CD4-positive, CD25-positive, alpha-beta regulatory T cell (primary cell): ENCODE measurements around the gene TNNI3. TPM values are rescaled to one million over a fixed set of nuclear protein-coding genes. Genes with fewer than 3 reads are reported as not detected.

Source experiments
- ATAC-seq, 2 donors: fragments of 150-1000 bp; cut with Tn5 transposase; one replicate each; pipeline ENCODE4 v1.10.0; 2021; ENCODE audit warnings: low read depth in 2 of 2, moderate number of reproducible peaks in 2 of 2, moderate library complexity in 1 of 2
- DNase-seq, 3 donors: peaks; one replicate each; pipeline versions ENCODE4 v3.0.0 to v3.0.0-alpha.2; 2012 to 2022; ENCODE audit warnings: mixed read lengths in 1 of 3
- H3K27ac ChIP-seq: one replicate; pipeline ENCODE4 v1.7.0; 2013; ENCODE audit warnings: mild to moderate bottlenecking, low read length; ENCODE audit not compliant: insufficient read depth, poor library complexity, severe bottlenecking
- H3K27me3 ChIP-seq: one replicate; pipeline ENCODE4 v1.7.0; 2013; ENCODE audit warnings: low read length; ENCODE audit not compliant: control insufficient read depth, insufficient read depth
- H3K36me3 ChIP-seq: one replicate; pipeline ENCODE4 v1.7.0; 2013; ENCODE audit warnings: mild to moderate bottlenecking, low read length, moderate library complexity; ENCODE audit not compliant: control insufficient read depth, insufficient read depth
- H3K4me1 ChIP-seq: 2 replicates; pipeline ENCODE4 v1.7.0; 2013; ENCODE audit warnings: mild to moderate bottlenecking, low read length; ENCODE audit not compliant: insufficient read depth, control insufficient read depth, poor library complexity, severe bottlenecking
- H3K4me3 ChIP-seq: one replicate; pipeline ENCODE4 v1.7.0; 2013; ENCODE audit warnings: low read depth, mild to moderate bottlenecking, low read length, moderate library complexity
- H3K9me3 ChIP-seq, 2 experiments: 1 replicate in 1 of 2; 2 replicates in 1 of 2; pipeline ENCODE4 v1.7.0; 2013; ENCODE audit warnings: low read length in 2 of 2, mild to moderate bottlenecking in 1 of 2, moderate library complexity in 1 of 2; ENCODE audit not compliant: control insufficient read depth in 2 of 2
- H3K27ac Mint-ChIP-seq, 3 donors: one replicate each; pipeline ENCODE4 v1.8.0; 2020 to 2022; ENCODE audit warnings: mild to moderate bottlenecking in 3 of 3, mixed read lengths in 3 of 3, moderate library complexity in 2 of 3
- H3K27me3 Mint-ChIP-seq: one replicate; pipeline ENCODE4 v1.8.0; 2022; ENCODE audit warnings: mild to moderate bottlenecking, mixed read lengths
- H3K36me3 Mint-ChIP-seq: one replicate; pipeline ENCODE4 v1.8.0; 2020; ENCODE audit warnings: mixed read lengths
- H3K4me1 Mint-ChIP-seq, 4 donors: one replicate each; pipeline ENCODE4 v1.8.0; 2020 to 2022; ENCODE audit warnings: mixed read lengths in 4 of 4, mild to moderate bottlenecking in 1 of 4
- H3K4me3 Mint-ChIP-seq, 4 donors: one replicate each; pipeline ENCODE4 v1.8.0; 2020 to 2022; ENCODE audit warnings: mild to moderate bottlenecking in 4 of 4, mixed read lengths in 4 of 4, moderate library complexity in 3 of 4
- H3K9me3 Mint-ChIP-seq, 7 donors: one replicate each; pipeline ENCODE4 v1.8.0; 2020 to 2022; ENCODE audit warnings: mixed read lengths in 7 of 7, mild to moderate bottlenecking in 3 of 7, moderate library complexity in 2 of 7
- polyA plus RNA-seq, 4 donors: library from polyadenylated mRNA; unstranded; fragments of 300-500 nt; fragmentation: Illumina TruSeq; gene quantifications; one replicate each; pipeline ENCODE4 v1.2.3, GENCODE V29; 2021
- total RNA-seq: library from RNA; stranded (reverse); gene quantifications from one replicate; pipeline ENCODE4 v1.2.3, GENCODE V29; 2022

The TNNI3 gene
- total and polyA plus RNA-seq, 5 donors from 2014 or later, result not detected

DNA sequence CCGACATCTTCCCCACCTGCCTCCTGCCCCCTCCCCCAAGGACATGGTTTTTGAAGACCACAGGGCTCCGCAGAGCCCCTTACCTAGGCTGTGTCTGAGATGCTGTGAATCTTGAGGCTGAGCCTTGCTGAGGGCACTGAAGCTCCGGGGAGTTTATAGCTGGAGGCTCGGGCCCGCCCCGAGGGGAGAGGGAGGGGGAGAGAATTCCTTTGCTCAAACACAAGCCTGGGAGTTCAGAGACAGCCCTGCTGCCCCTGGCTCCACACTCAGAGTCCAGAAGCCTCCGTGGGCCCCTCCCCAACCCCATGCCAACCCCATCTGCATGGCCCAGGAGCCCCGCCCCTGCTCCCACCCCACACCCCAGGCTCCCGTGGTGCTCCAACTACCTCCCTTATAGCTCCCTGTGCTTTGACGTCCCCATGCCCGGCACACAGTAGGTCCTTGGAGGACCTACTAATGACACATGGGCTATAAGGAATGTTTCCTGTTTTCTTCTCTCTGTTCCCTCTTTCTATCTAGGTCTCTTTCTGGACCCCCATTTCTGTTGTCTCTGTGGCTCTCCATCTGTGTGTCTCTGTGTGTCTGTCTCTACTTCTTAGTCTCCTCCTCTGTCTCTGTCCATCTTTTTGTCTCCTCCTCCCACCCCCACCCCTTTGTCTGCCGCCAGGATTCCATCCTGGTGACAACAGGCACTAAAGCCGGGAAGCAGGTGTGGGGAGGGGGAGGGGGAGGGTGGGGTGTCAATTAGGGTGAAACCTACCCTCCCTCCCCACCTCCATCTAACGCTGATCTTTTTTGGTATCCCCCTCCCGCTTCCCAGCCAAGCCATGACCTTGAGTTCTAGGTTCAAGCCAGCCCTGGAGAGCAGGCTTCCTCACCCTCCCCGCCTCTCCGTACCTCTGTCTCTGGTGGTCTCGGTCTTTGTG, 8.2 kb downstream of the TNNI3 start, which contains the start of gene TNNT1:
Gene TNNT1, minus strand, starts transcription at position 129 of the 926 bp plus-strand sequence. CDS start 2,049 bp downstream, outside the sequence.
- Mint-ChIP-seq H3K4me1 (peaks cover 0 to 34% (median 13%) of the 10 kb centered on the region in 4 donors), H3K9me3 (peaks cover 0 to 16% (median 1%) of the 10 kb centered on the region in 7 donors), H3K27me3 (peaks cover 43% of the 10 kb centered on the region), H3K27ac (peak within 1 kb of the TSS in 1 of 3 donors; percentile 89), H3K4me3 (no peak within 1 kb of the TSS), H3K36me3 (no peaks in the 10 kb centered on the region)
- Histone ChIP-seq H3K4me3 (no peak within 1 kb of the TSS), H3K36me3 (no peaks in the 10 kb centered on the region), H3K9me3 (peaks cover 2 to 8% of the 10 kb centered on the region in 2 experiments), H3K27ac (no peak within 1 kb of the TSS), H3K27me3 (peaks cover 5% of the 10 kb centered on the region), H3K4me1 (peaks cover 10% of the 10 kb centered on the region)
- ATAC-seq, result no peak
- no peak for DNase-seq

DNA sequence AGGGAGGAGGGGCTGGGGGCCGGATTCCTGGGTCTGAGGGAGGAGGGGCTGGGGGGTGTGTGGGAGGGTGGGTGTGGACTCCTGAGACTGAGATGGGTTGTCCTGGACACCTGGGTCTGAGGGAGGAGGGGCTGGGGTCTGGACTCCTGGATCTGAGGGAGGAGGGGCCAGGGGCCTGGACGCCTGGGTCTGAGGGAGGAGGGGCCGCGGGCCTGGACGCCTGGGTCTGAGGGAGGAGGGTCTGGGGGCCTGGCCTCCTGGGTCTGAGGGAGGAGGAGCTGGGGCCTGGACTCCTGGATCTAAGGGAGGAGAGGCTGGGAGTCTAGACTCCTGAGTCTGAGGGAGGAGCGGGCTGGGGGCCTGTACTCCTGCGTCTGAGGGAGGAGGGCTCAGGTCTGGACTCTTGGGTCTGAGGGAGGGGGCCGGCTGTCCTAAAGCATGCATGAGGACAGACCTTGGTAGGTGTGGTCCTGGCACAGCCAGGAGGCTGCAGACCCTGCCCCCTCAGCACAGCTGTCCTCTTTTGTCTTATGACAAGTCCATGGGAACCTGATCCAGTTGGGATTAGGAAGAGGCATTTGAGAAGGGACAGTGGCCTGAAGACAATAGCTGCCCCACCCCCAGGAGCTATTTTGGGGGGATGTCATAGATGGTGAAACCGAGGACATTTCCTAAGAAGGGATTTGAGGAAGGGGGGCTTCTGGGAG, 9.8 kb downstream of the TNNI3 start:
- no peak overlapping the region for H3K4me3 Mint-ChIP-seq
- H3K27me3 Mint-ChIP-seq, result peaks cover 54% of the 10 kb centered on the region
- no peak overlapping the region for H3K27ac Mint-ChIP-seq
- Histone ChIP-seq H3K27me3 (peaks cover 10% of the 10 kb centered on the region), H3K9me3 (peaks cover 2 to 8% of the 10 kb centered on the region in 2 experiments), H3K4me1 (peaks cover 5% of the 10 kb centered on the region), H3K4me3 (no peak overlapping the region), H3K27ac (no peak overlapping the region), H3K36me3 (no peaks in the 10 kb centered on the region)
- ATAC-seq (no peak), DNase-seq (no peak)
- peaks cover 0 to 11% (median 1%) of the 10 kb centered on the region in 7 donors for H3K9me3 Mint-ChIP-seq
- H3K36me3 Mint-ChIP-seq, result no peaks in the 10 kb centered on the region
- H3K4me1 Mint-ChIP-seq, result peaks cover 0 to 20% (median 6%) of the 10 kb centered on the region in 4 donors

DNA sequence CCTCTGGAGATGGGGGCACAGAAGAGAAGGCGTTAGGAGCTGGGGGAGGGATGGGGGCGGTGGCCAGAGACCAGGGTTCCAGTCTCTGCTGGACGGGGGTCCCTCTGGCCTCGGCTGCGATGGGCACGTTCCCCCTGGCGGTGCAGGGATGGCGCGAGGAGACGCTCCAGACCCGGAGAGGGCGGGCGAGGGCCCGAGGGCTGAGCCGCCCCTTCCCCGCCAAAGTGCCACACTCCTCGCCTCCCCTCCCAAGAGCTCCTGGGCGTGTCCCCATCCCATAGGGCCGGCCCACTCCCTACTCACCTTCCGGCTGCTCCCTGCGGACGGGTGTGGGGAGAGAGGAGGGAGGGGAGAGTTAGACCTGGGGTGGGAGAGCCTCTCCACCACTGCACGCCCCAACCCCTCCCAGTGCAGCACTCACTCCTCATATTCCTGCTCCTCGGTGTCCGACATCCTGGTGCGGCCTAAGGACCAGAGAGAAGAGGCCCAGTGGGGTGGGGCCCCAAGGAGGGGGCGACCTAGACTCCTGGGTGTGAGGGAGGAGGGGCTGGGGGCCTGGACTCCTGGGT, 10.7 kb downstream of the TNNI3 start:
- no peaks in the 10 kb centered on the region for H3K36me3 Mint-ChIP-seq
- H3K36me3 ChIP-seq, result no peaks in the 10 kb centered on the region
- peaks cover 10% of the 10 kb centered on the region for H3K27me3 ChIP-seq
- no peak overlapping the region for H3K27ac ChIP-seq
- no peak for DNase-seq
- H3K27me3 Mint-ChIP-seq, result peaks cover 61% of the 10 kb centered on the region
- H3K27ac Mint-ChIP-seq, result no peak overlapping the region
- peaks cover 5% of the 10 kb centered on the region for H3K4me1 ChIP-seq
- no peak for ATAC-seq
- peaks cover under 1 to 3% of the 10 kb centered on the region in 2 experiments for H3K9me3 ChIP-seq
- H3K4me1 Mint-ChIP-seq, result peaks cover 0 to 14% (median 2%) of the 10 kb centered on the region in 4 donors
- H3K4me3 Mint-ChIP-seq, result no peak overlapping the region
- H3K9me3 Mint-ChIP-seq, result peaks cover 0 to 5% (median 0%) of the 10 kb centered on the region in 7 donors
- H3K4me3 ChIP-seq, result no peak overlapping the region

DNA sequence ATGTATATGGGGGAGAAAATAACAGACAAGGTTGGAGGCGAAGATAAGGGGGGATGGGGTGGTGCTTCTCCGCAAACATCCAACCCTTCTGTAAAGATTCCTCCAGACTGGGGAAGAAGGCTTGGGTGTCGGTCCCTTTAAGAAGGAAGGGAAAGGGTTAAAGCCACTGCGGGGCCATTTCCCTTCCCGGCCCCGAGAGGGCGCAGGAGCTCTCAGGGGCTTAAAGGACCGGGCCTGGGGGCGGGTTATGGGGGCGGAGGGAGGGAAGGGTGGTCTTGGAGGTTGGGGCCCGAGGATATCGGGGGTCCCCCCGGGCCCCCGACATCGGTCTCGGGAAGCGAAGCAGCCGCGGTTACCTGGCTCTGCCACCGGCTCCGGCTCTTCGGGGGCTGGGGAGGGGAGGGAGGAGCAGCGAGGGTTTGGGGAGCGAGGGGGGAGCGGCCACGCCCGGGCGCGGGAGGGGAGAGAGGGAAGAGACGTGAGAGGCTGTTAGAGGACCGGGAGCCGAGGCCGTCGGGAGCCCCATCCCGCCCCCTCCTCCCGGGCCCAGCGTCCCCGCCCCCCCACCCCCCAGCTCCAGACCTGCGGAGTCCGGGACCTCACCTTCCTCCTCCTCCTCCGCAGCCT, 11.3 kb downstream of the TNNI3 start:
- H3K36me3 ChIP-seq, result no peaks in the 10 kb centered on the region
- Mint-ChIP-seq H3K27me3 (peaks cover 67% of the 10 kb centered on the region), H3K9me3 (peaks cover 0 to 4% (median 0%) of the 10 kb centered on the region in 7 donors), H3K27ac (no peak overlapping the region), H3K4me1 (peaks cover 0 to 10% (median under 1%) of the 10 kb centered on the region in 4 donors), H3K4me3 (peak overlapping the region in 1 of 4 donors; percentile 28), H3K36me3 (no peaks in the 10 kb centered on the region)
- H3K27ac ChIP-seq, result no peak overlapping the region
- peaks cover 5% of the 10 kb centered on the region for H3K4me1 ChIP-seq
- ATAC-seq (no peak), DNase-seq (peak in 1 of 3 donors; percentile 26)
- peaks cover 10% of the 10 kb centered on the region for H3K27me3 ChIP-seq
- no peaks in the 10 kb centered on the region for H3K9me3 ChIP-seq
- H3K4me3 ChIP-seq, result no peak overlapping the region

DNA sequence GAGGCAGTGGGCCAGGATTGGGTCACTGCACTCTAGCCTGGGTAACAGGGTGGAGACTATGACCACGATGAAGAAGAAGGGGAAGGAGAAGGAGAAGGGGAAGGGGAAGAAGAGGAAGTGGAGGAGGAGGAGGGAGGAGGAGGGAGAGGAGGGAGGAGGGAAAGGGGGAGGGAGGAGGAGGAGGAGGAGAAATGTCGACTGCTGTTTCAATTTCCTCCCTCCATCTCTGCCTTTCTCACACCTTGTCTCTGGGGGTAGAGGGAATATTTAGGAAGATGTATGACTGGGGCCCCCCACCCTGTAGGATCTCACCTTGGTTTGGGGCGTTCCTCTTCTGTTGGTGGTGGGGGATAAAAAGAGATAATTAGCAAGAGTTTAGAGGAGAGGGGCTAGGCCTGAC, 12.3 kb downstream of the TNNI3 start:
- Mint-ChIP-seq H3K36me3 (no peaks in the 10 kb centered on the region), H3K4me3 (no peak overlapping the region), H3K27ac (no peak overlapping the region), H3K27me3 (peaks cover 71% of the 10 kb centered on the region), H3K9me3 (peaks cover 0 to 2% (median 0%) of the 10 kb centered on the region in 7 donors), H3K4me1 (peaks cover 0 to 8% (median 1%) of the 10 kb centered on the region in 4 donors)
- peaks cover 10% of the 10 kb centered on the region for H3K27me3 ChIP-seq
- no peak overlapping the region for H3K4me3 ChIP-seq
- H3K4me1 ChIP-seq, result peaks cover 5% of the 10 kb centered on the region
- H3K36me3 ChIP-seq, result no peaks in the 10 kb centered on the region
- ATAC-seq (no peak), DNase-seq (no peak)
- H3K27ac ChIP-seq, result no peak overlapping the region
- no peaks in the 10 kb centered on the region for H3K9me3 ChIP-seq

DNA sequence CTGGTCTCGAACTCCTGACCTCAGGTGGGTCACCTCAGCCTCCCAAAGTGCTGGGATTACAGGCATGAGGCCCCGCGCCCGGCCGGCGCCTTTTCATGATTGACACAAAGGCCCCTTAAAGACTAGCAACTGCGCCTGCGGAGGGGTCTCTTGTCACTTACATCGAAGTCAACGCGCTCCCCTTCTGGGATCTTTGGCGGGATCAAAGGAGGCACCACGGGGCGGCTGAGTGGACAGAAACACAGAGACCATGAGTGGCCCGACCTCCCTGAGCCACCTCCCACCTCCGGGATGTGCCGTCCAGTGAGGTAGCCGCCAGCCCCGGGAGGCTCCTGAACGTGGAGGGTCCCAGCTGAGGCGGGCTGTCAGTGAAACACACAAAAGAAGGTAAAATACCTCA, 15.8 kb downstream of the TNNI3 start:
- Mint-ChIP-seq H3K4me1 (peaks cover 0 to 8% (median 1%) of the 10 kb centered on the region in 4 donors), H3K4me3 (no peak overlapping the region), H3K9me3 (no peaks in the 10 kb centered on the region), H3K36me3 (no peaks in the 10 kb centered on the region), H3K27ac (no peak overlapping the region), H3K27me3 (peaks cover 54% of the 10 kb centered on the region)
- ATAC-seq (no peak), DNase-seq (no peak)
- Histone ChIP-seq H3K27ac (no peak overlapping the region), H3K9me3 (no peaks in the 10 kb centered on the region), H3K27me3 (peaks cover 13% of the 10 kb centered on the region), H3K4me1 (peaks cover 5% of the 10 kb centered on the region), H3K4me3 (no peak overlapping the region), H3K36me3 (no peaks in the 10 kb centered on the region)

DNA sequence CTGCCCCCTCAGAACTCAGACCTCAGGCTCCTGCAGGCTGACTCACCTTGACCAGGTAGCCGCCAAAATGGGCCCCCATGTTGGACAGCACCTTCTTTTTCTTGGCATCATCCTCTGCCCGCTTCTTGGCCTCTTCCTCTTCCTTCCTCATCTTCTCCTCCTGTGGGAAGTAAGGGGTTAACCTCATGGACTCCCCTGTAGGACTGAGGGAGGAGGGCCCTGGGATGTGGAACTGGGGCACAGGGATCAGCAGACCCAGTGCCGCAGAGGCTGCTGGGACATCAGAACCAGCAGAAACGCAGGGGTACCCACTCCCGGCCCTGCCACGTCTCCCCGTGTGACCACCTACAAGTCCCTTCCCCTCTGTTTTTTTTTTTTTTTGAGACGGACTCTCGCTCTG, 19.6 kb downstream of the TNNI3 start:
- Histone ChIP-seq H3K36me3 (no peaks in the 10 kb centered on the region), H3K4me1 (no peaks in the 10 kb centered on the region), H3K4me3 (no peak overlapping the region), H3K9me3 (no peaks in the 10 kb centered on the region), H3K27me3 (peaks cover 3% of the 10 kb centered on the region), H3K27ac (no peak overlapping the region)
- ATAC-seq (no peak), DNase-seq (no peak)
- Mint-ChIP-seq H3K4me3 (no peak overlapping the region), H3K27me3 (peaks cover 52% of the 10 kb centered on the region), H3K36me3 (no peaks in the 10 kb centered on the region), H3K27ac (no peak overlapping the region), H3K9me3 (no peaks in the 10 kb centered on the region), H3K4me1 (peaks cover 0 to 3% (median 1%) of the 10 kb centered on the region in 4 donors)
